GM19328 (cell line): ENCODE results near the gene HOXD9.

ENCODE experiments used
- ATAC-seq: cut with Tn5 transposase; IDR thresholded peaks from one replicate; pipeline ENCODE4 v1.9.1; 2021; ENCODE audit warnings: mild to moderate bottlenecking, moderate library complexity; ENCODE audit not compliant: unreplicated experiment

HOXD9 gene

GRCh38 chr2:176085861-176086771, 36.4 kb upstream of the HOXD9 start:
- no peak for ATAC-seq

GRCh38 chr2:176087330-176088047, 35.0 kb upstream of the HOXD9 start:
- ATAC-seq = no peak

- no peak for ATAC-seq
Measured at GRCh38 chr2:176088048-176088936, 34.2 kb upstream of the HOXD9 start.

DNA sequence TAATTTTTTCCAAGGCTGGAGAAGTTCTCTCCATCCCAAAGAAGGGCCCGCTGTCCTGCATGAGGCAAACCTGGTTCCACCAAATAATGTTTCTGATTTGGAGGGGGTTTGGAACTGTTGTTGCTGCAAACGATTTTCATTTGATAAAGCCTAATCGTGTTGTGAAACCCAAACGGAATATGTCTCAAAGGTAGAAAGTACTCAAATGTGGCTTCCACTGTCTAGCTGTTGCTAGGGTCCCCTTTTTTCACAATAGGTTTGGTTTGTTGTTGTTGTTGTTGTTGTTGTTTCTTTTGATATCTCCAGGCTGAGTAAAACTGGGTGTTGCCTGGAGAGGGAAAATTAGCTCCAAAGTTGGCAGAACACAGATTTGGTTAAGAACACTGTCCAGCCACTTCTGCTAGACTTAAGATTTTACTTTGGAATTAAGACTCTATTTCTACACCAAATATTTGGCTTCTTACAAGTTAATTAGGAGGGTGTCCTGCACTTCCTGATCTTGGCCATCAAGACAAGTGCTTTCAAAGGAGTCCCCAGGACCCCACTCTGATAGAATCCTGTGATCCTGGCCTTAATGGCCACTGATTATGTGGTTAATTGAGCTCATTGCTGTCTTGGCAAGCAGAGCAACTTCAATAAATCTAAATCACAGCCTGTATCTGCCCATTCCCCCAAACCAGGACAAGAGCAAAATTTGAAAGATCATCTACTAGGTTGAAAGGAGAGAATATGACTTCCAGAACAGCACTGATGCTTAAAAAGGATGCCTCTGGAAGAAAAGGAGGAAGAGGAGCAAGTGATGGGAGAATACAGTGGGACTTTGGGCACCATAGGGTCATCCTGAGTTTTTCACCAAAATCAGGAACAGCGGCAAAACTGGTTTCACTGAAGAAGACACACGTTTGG, 33.3 kb upstream of the HOXD9 start:
- ATAC-seq = no peak

- no peak for ATAC-seq
Measured at GRCh38 chr2:176089843-176090395, 32.6 kb upstream of the HOXD9 start.

- no peak for ATAC-seq
Measured at GRCh38 chr2:176090862-176091261, 31.7 kb upstream of the HOXD9 start.

GRCh38 chr2:176091329-176092258, 30.9 kb upstream of the HOXD9 start:
- ATAC-seq = no peak

GRCh38 chr2:176092270-176093144, 30.0 kb upstream of the HOXD9 start, which contains the start of gene HOXD13:
Gene HOXD13 (plus strand): TSS chr2:176092721. CDS start chr2:176092891, 170 bp downstream.
- no peak for ATAC-seq

DNA sequence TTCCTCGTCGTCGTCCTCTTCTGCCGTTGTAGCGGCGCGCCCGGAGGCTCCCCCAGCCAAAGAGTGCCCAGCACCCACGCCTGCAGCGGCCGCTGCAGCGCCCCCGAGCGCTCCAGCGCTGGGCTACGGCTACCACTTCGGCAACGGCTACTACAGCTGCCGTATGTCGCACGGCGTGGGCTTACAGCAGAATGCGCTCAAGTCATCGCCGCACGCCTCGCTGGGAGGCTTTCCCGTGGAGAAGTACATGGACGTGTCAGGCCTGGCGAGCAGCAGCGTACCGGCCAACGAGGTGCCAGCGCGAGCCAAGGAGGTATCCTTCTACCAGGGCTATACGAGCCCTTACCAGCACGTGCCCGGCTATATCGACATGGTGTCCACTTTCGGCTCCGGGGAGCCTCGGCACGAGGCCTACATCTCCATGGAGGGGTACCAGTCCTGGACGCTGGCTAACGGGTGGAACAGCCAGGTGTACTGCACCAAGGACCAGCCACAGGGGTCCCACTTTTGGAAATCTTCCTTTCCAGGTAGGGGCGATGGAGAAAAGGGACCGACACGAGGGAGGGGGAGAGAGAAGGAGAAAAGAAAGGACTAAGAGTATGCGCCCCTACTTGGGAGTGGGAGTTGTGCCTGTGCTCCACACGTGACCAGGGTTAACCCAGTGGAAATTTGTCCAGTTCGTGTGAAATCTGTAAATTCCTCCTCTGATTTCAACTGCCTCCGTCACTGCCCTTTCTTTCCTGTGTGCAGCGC, 29.2 kb upstream of the HOXD9 start:
- no peak for ATAC-seq

GRCh38 chr2:176093898-176094249, 28.6 kb upstream of the HOXD9 start:
- ATAC-seq = no peak

DNA sequence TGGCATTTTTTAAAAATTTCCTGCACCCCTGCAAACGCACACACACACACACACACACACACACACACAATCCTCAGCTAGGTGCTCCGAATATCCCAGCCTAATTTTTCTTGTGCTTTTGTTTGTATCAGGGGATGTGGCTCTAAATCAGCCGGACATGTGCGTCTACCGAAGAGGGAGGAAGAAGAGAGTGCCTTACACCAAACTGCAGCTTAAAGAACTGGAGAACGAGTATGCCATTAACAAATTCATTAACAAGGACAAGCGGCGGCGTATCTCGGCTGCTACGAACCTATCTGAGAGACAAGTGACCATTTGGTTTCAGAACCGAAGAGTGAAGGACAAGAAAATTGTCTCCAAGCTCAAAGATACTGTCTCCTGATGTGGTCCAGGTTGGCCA, 28.2 kb upstream of the HOXD9 start:
- no peak for ATAC-seq

GRCh38 chr2:176095421-176095820, 27.1 kb upstream of the HOXD9 start:
- ATAC-seq = no peak

GRCh38 chr2:176096243-176096985, 26.1 kb upstream of the HOXD9 start:
- no peak for ATAC-seq

DNA sequence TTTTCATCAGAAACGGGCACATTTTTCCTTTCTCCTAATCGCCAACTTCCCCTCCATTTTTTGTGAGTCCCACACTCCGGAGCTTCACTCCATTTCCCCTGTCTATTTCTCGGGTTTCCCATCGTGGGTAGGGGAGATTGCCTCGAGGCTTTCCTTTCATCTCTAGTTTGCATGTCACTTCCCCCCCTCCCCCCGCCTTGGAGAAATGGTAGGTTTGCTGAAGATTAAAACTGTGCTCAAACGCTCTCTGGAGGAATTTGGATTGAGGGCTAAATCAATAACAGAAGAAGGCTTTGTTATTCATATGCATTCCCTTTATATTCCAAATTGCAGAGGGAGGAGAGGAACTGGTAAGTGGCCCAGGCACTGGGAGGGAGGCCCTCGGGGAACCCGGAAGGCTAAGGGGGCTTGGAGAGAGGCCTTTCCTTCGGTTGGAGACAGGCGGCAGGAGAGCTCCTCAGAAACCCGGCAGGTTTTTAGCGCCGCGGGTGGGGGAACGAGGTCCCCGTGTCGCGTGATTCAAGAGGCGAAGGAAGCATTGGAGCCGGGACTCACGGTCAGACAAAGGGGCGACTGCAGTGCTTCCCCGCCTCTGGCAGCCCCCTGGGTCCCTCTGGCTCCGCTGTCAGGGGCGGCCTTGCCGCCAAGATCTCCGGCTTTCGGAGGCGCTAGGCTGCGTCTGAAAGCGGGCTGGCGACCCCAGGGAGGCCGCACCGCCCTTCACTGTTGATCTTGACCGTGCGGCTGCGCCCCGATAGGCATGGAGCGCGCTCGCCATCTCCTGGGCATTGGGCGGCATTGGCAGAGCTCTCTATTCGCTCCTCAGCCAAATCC, 25.3 kb upstream of the HOXD9 start:
- no peak for ATAC-seq

GRCh38 chr2:176097820-176098365, 24.6 kb upstream of the HOXD9 start:
- no peak for ATAC-seq
